ENCODE measurements around the gene UNK.
"Not testable (repeated sequence)": the region's sequence is repeated elsewhere in the genome, so short reads cannot be mapped to it uniquely, and the experiment has no call there.

UNK gene

GRCh38 chr17:75850928-75851692 is 66.5 kb downstream of the UNK start:
- DNase-seq (ENCODE audit: low read depth), result no peak

GRCh38 chr17:75851693-75851991 is 67.0 kb downstream of the UNK start:
- DNase-seq (ENCODE audit: low read depth), result not testable (repeated sequence)

GRCh38 chr17:75853433-75853832 is 68.8 kb downstream of the UNK start:
- DNase-seq (ENCODE audit: low read depth), result no peak

- no peak for DNase-seq (ENCODE audit: low read depth)
Observed at GRCh38 chr17:75854101-75854748, 69.6 kb downstream of the UNK start.

- DNase-seq (ENCODE audit: low read depth), result no peak
Observed at GRCh38 chr17:75854881-75855309, 70.3 kb downstream of the UNK start.

- DNase-seq (ENCODE audit: low read depth), result peak; percentile 100
Observed at GRCh38 chr17:75855310-75856061, 70.9 kb downstream of the UNK start, which contains the start of gene WBP2. TSS of gene WBP2 (minus strand) at chr17:75855335. CDS start at chr17:75855297, 38 bp downstream.

GRCh38 chr17:75856062-75856756 is 71.6 kb downstream of the UNK start:
- no peak for DNase-seq (ENCODE audit: low read depth)

GRCh38 chr17:75859358-75859757 is 74.8 kb downstream of the UNK start:
- not testable (repeated sequence) for DNase-seq (ENCODE audit: low read depth)

- DNase-seq (ENCODE audit: low read depth), result no peak
Observed at GRCh38 chr17:75861927-75862317, 77.3 kb downstream of the UNK start.

- DNase-seq (ENCODE audit: low read depth), result no peak
Observed at GRCh38 chr17:75864448-75864871, 79.9 kb downstream of the UNK start.

GRCh38 chr17:75864887-75865286 is 80.3 kb downstream of the UNK start:
- not testable (repeated sequence) for DNase-seq (ENCODE audit: low read depth)

GRCh38 chr17:75865404-75866188 is 81.0 kb downstream of the UNK start:
- DNase-seq (ENCODE audit: low read depth), result not testable (repeated sequence)

GRCh38 chr17:75868730-75869281 is 84.2 kb downstream of the UNK start:
- DNase-seq (ENCODE audit: low read depth), result not testable (repeated sequence)

GRCh38 chr17:75869282-75870141 is 84.9 kb downstream of the UNK start:
- DNase-seq (ENCODE audit: low read depth), result no peak

- not testable (repeated sequence) for DNase-seq (ENCODE audit: low read depth)
Observed at GRCh38 chr17:75870228-75870627, 85.6 kb downstream of the UNK start.

- DNase-seq (ENCODE audit: low read depth), result no peak
Observed at GRCh38 chr17:75872434-75873351, 88.1 kb downstream of the UNK start.

GRCh38 chr17:75873587-75874322 is 89.1 kb downstream of the UNK start:
- DNase-seq (ENCODE audit: low read depth), result no peak
